OCI-LY7 (cell line): Measurements from ENCODE around the gene ABCG4. TPM values are rescaled to one million over a fixed set of nuclear protein-coding genes. Genes with fewer than 3 reads are reported as not detected.

ENCODE experiments used
- BruUV-seq: library from RNA; stranded (reverse); fragments of 400-500 nt; replicated peaks from 2 replicates; lab custom pipeline; 2021; lab: Mats Ljungman, UMichigan
- CTCF ChIA-PET: fragments of 300-600 bp; sonication (Branson Sonifier 250); formaldehyde crosslinking; loops from one replicate; lab custom pipeline; 2022; ENCODE audit warnings: antibody characterized with exemption; ENCODE audit not compliant: unreplicated experiment; lab: Charles Lee
- POLR2A ChIA-PET: fragments of 300-600 bp; sonication (Branson Sonifier 250); formaldehyde crosslinking; loops from one replicate; lab custom pipeline; 2022; ENCODE audit warnings: antibody characterized with exemption; lab: Charles Lee
- DNase-seq: peaks from one replicate; pipeline ENCODE4 v3.0.0-alpha.2; 2015; ENCODE audit warnings: low spot score
- H2AFZ ChIP-seq: fragments of 200-600 bp; sonication (generic), shearing (Covaris generic); 2 replicates; pipeline ENCODE4 v1.6.1; 2014; ENCODE audit warnings: mild to moderate bottlenecking, antibody characterized with exemption, low read length, moderate library complexity
- H3K27ac ChIP-seq: fragments of 200-600 bp; sonication (generic); 2 replicates; pipeline ENCODE4 v1.5.1; 2014; ENCODE audit warnings: mixed run types, low read depth, mild to moderate bottlenecking, moderate library complexity, low read length, inconsistent platforms; ENCODE audit not compliant: poor library complexity, severe bottlenecking
- H3K36me3 ChIP-seq: fragments of 200-600 bp; sonication (generic); 2 replicates; pipeline ENCODE4 v1.6.1; 2014; ENCODE audit warnings: mild to moderate bottlenecking, antibody characterized with exemption, low read length, moderate library complexity, mixed read lengths; ENCODE audit not compliant: insufficient read depth
- H3K4me1 ChIP-seq: fragments of 200-600 bp; sonication (generic); 2 replicates; pipeline ENCODE4 v1.5.1; 2014; ENCODE audit warnings: mild to moderate bottlenecking, low read length; ENCODE audit not compliant: insufficient read depth, poor library complexity, severe bottlenecking
- H3K4me2 ChIP-seq: fragments of 200-600 bp; sonication (generic); 2 replicates; pipeline ENCODE4 v1.6.1; 2014; ENCODE audit warnings: mild to moderate bottlenecking, low read length
- H3K4me3 ChIP-seq: fragments of 200-600 bp; sonication (generic); 2 replicates; pipeline ENCODE4 v1.5.1; 2014; ENCODE audit warnings: mild to moderate bottlenecking, low read depth, low read length; ENCODE audit not compliant: poor library complexity, severe bottlenecking
- H3K79me2 ChIP-seq: fragments of 200-600 bp; sonication (generic); 2 replicates; pipeline ENCODE4 v1.6.1; 2016; ENCODE audit warnings: low read depth, mild to moderate bottlenecking, low read length, moderate library complexity, mixed read lengths; ENCODE audit not compliant: insufficient read depth
- H3K9me2 ChIP-seq: fragments of 200-600 bp; sonication (generic); 2 replicates; pipeline ENCODE4 v1.6.1; 2016; ENCODE audit warnings: mild to moderate bottlenecking, low read length, mixed read lengths; ENCODE audit not compliant: insufficient read depth
- H3K9me3 ChIP-seq: fragments of 200-600 bp; sonication (generic); 2 replicates; pipeline ENCODE4 v1.6.1; 2014; ENCODE audit warnings: mild to moderate bottlenecking, mixed run types, low read length, mixed read lengths
- H4K20me1 ChIP-seq: fragments of 200-600 bp; sonication (generic); 2 replicates; pipeline ENCODE4 v1.6.1; 2014; ENCODE audit warnings: mild to moderate bottlenecking, antibody characterized with exemption, low read length, moderate library complexity, mixed read lengths; ENCODE audit not compliant: insufficient read depth
- EZH2phosphoT487 ChIP-seq: fragments of 200-600 bp; sonication (generic); IDR thresholded peaks from 2 replicates; pipeline ENCODE4 v1.6.1; 2018; ENCODE audit warnings: low read depth, borderline replicate concordance, mild to moderate bottlenecking, mixed run types, antibody characterized with exemption, low read length, moderate library complexity, mixed read lengths
- intact Hi-C: fragments of 100-400 bp; cut with micrococcal nuclease; formaldehyde crosslinking; loops from one replicate; pipeline ENCODE4 v1.10.0; 2022; ENCODE audit not compliant: unreplicated experiment
- total RNA-seq, 2 experiments: library from RNA; depleted of rRNA in 1 of 2; stranded (reverse); fragments of >200 nt in 1 of 2; shearing (Covaris generic) in 1 of 2; gene quantifications; 2 replicates each; pipeline ENCODE4 v1.2.3, GENCODE V29; 2014 to 2022
- TF ChIP-seq, protein P1 (sequence below): fragments of 200-600 bp; sonication (generic); conservative IDR thresholded peaks from 2 replicates; pipeline ENCODE4 v1.5.1; 2014; ENCODE audit warnings: mild to moderate bottlenecking, antibody characterized with exemption, low read length, moderate library complexity, mixed read lengths

The ABCG4 gene
- total RNA-seq, 2 experiments from 2014 or later, result not detected

GRCh38 chr11:119115484-119116234, 33.2 kb upstream of the ABCG4 start:
- ChIA-PET POLR2A (interaction anchor here (1.1 kb wide), 1 partner anchor 8 kb away, joined by 3 read pairs; the partner anchor contains the start of gene C2CD2L), CTCF (interaction anchor here (0.6 kb wide), 1 partner anchor 9 kb away, joined by 3 read pairs; no protein-coding TSS in a partner anchor)
- no peak overlapping the region for H3K4me2 ChIP-seq
- no peaks in the 10 kb centered on the region for H3K9me2 ChIP-seq
- no peaks in the 10 kb centered on the region for H4K20me1 ChIP-seq
- H3K36me3 ChIP-seq, result peaks cover 22% of the 10 kb centered on the region
- BruUV-seq, result no TSS peak
- H3K27ac ChIP-seq, result no peak overlapping the region
- TF ChIP-seq, protein P1, sequence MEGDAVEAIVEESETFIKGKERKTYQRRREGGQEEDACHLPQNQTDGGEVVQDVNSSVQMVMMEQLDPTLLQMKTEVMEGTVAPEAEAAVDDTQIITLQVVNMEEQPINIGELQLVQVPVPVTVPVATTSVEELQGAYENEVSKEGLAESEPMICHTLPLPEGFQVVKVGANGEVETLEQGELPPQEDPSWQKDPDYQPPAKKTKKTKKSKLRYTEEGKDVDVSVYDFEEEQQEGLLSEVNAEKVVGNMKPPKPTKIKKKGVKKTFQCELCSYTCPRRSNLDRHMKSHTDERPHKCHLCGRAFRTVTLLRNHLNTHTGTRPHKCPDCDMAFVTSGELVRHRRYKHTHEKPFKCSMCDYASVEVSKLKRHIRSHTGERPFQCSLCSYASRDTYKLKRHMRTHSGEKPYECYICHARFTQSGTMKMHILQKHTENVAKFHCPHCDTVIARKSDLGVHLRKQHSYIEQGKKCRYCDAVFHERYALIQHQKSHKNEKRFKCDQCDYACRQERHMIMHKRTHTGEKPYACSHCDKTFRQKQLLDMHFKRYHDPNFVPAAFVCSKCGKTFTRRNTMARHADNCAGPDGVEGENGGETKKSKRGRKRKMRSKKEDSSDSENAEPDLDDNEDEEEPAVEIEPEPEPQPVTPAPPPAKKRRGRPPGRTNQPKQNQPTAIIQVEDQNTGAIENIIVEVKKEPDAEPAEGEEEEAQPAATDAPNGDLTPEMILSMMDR, result no peak
- no peak for TF ChIP-seq EZH2phosphoT487
- no peak overlapping the region for H2AFZ ChIP-seq
- H3K79me2 ChIP-seq, result no peaks in the 10 kb centered on the region
- DNase-seq, result no peak
- intact Hi-C loops, result no loop called here
- H3K9me3 ChIP-seq, result no peaks in the 10 kb centered on the region
- H3K4me1 ChIP-seq, result peaks cover 5% of the 10 kb centered on the region
- no peak overlapping the region for H3K4me3 ChIP-seq

GRCh38 chr11:119116235-119116594, 32.6 kb upstream of the ABCG4 start:
- H3K36me3 ChIP-seq, result peaks cover 22% of the 10 kb centered on the region
- BruUV-seq, result no TSS peak
- no peak for DNase-seq
- H3K4me2 ChIP-seq, result no peak overlapping the region
- no peak overlapping the region for H2AFZ ChIP-seq
- H3K4me1 ChIP-seq, result peaks cover 9% of the 10 kb centered on the region
- ChIA-PET POLR2A (interaction anchor here (1.1 kb wide), 1 partner anchor 9 kb away, joined by 3 read pairs; the partner anchor contains the start of gene C2CD2L), CTCF (interaction anchor here (0.6 kb wide), 1 partner anchor 9 kb away, joined by 3 read pairs; no protein-coding TSS in a partner anchor)
- H3K4me3 ChIP-seq, result no peak overlapping the region
- no peaks in the 10 kb centered on the region for H3K9me2 ChIP-seq
- intact Hi-C loops, result no loop called here
- H3K9me3 ChIP-seq, result no peaks in the 10 kb centered on the region
- H4K20me1 ChIP-seq, result no peaks in the 10 kb centered on the region
- TF ChIP-seq, protein P1, result no peak
- TF ChIP-seq EZH2phosphoT487, result no peak
- H3K27ac ChIP-seq, result no peak overlapping the region
- H3K79me2 ChIP-seq, result no peaks in the 10 kb centered on the region

DNA sequence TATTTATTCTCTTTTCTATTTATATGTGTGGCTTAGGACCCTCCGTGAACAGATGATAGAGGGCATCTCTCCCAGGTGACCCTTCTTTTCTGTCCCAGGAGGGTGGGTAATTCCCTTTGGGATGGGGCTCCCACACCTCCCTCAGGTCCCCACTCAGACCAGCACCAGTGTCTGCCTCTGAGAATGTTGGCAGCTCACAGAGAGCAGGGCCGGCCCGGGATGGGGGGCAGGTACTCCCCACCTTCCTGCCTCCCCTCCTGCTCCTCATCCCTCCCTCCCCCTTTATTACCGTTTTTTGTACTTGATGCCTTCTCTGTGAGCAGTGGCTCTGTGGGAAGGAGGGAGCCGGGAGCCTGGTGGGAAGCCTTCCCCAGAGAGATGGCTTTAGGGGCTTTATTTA, 32.3 kb upstream of the ABCG4 start:
- POLR2A ChIA-PET, result interaction anchor here (1.1 kb wide), 1 partner anchor 9 kb away, joined by 3 read pairs; the partner anchor contains the start of gene C2CD2L
- CTCF ChIA-PET, result interaction anchor here (0.6 kb wide), 1 partner anchor 10 kb away, joined by 3 read pairs; no protein-coding TSS in a partner anchor
- Histone ChIP-seq H2AFZ (no peak overlapping the region), H3K79me2 (no peaks in the 10 kb centered on the region), H3K9me3 (no peaks in the 10 kb centered on the region), H3K4me1 (peaks cover 9% of the 10 kb centered on the region), H3K36me3 (peaks cover 18% of the 10 kb centered on the region), H3K27ac (no peak overlapping the region), H3K9me2 (no peaks in the 10 kb centered on the region), H4K20me1 (no peaks in the 10 kb centered on the region), H3K4me3 (no peak overlapping the region), H3K4me2 (no peak overlapping the region)
- no TSS peak for BruUV-seq
- intact Hi-C loops, result no loop called here
- no peak for DNase-seq
- TF ChIP-seq, protein P1, result no peak
- no peak for TF ChIP-seq EZH2phosphoT487
